Gastrocnemius medialis (tissue), 4 donors: ENCODE results near the gene RIMS4. TPM values are rescaled to one million over a fixed set of nuclear protein-coding genes. Genes with fewer than 3 reads are reported as not detected.

Source experiments
- ATAC-seq, 2 donors: fragments of 150-250 bp; one replicate each; pipeline ENCODE4 v1.9.1; 2016
- DNase-seq, 2 donors: peaks; one replicate each; pipeline ENCODE4 v3.0.0-alpha.2; 2019
- H3K27ac ChIP-seq, 4 donors: fragments of 200-600 bp; sonication (generic); 1 replicate in 1 of 4; 2 replicates in 3 of 4; pipeline ENCODE4 v1.5.1; 2016 to 2018; ENCODE audit warnings: mild to moderate bottlenecking in 2 of 4, moderate library complexity in 1 of 4
- H3K27me3 ChIP-seq, 3 donors: fragments of 200-600 bp; sonication (generic) in 2 of 3; 1 replicate in 1 of 3; 2 replicates in 2 of 3; pipeline versions ENCODE4 v1.5.1 to v1.6.0; 2016 to 2019; ENCODE audit warnings: mild to moderate bottlenecking in 1 of 3, moderate library complexity in 1 of 3
- H3K36me3 ChIP-seq, 2 donors: fragments of 200-600 bp; sonication (generic) in 1 of 2; one replicate each; pipeline ENCODE4 v1.5.1; 2017 to 2018
- H3K4me1 ChIP-seq, 2 donors: fragments of 200-600 bp; sonication (generic) in 1 of 2; one replicate each; pipeline ENCODE4 v1.5.1; 2016 to 2017; ENCODE audit warnings: mild to moderate bottlenecking in 2 of 2
- H3K4me3 ChIP-seq, 4 donors: fragments of 200-600 bp; sonication (generic) in 3 of 4; 1 replicate in 1 of 4; 2 replicates in 3 of 4; pipeline ENCODE4 v1.5.1; 2016 to 2019; ENCODE audit warnings: mild to moderate bottlenecking in 2 of 4
- H3K9me3 ChIP-seq, 3 donors: fragments of 200-600 bp; sonication (generic) in 2 of 3; 1 replicate in 1 of 3; 2 replicates in 2 of 3; pipeline ENCODE4 v1.5.1; 2016 to 2019
- CTCF ChIP-seq, 5 experiments: fragments of 450-650 bp in 3 of 5; fragments of 200-600 bp in 2 of 5; sonication (generic) in 2 of 5; IDR thresholded peaks in 4 of 5; conservative IDR thresholded peaks in 1 of 5; 1 replicate in 4 of 5; 2 replicates in 1 of 5; pipeline ENCODE4 v1.5.1; 2016 to 2019; ENCODE audit warnings: antibody characterized with exemption in 5 of 5, mild to moderate bottlenecking in 3 of 5, moderate library complexity in 3 of 5
- POLR2A ChIP-seq, 2 donors: fragments of 450-650 bp; IDR thresholded peaks; one replicate each; pipeline ENCODE4 v1.6.1; 2017; ENCODE audit warnings: antibody characterized with exemption in 2 of 2, mild to moderate bottlenecking in 2 of 2, moderate library complexity in 2 of 2
- in situ Hi-C, 4 donors: fragments of 200-750 bp; cut with MboI; loops; one replicate each; pipeline versions ENCODE4 v1.15.0 to v1.8.0; 2017; ENCODE audit warnings: low sequenced_read_pairs in 4 of 4
- intact Hi-C: fragments of 100-400 bp; cut with DNase I; formaldehyde crosslinking; loops from one replicate; pipeline ENCODE4 v1.15.1; 2023; ENCODE audit warnings: low total_unique reads
- total RNA-seq, 4 donors: library from RNA; depleted of rRNA; stranded (reverse); fragments of >200 nt; gene quantifications; one replicate each; pipeline versions ENCODE4 v1.1.0 to v1.2.3, GENCODE V29; 2016

Gene RIMS4
- total RNA-seq, 4 donors from 2014 or later, result 0.13 to 0.41 TPM; not detected in 2

GRCh38 chr20:44796758-44797457, 13.4 kb downstream of the RIMS4 start:
- in situ Hi-C loops (no loop called here), intact Hi-C loops (no loop called here)
- H3K27me3 ChIP-seq, result no peaks in the 10 kb centered on the region
- TF ChIP-seq CTCF (IDR thresholded peaks at IDR 0.05 in 4 of 5, conservative IDR thresholded peaks at IDR 0.05 in 1 of 5), result no peak
- TF ChIP-seq POLR2A (IDR thresholded peaks at IDR 0.05), result no peak
- no peak overlapping the region for H3K4me3 ChIP-seq
- no peak for DNase-seq
- no peak for ATAC-seq
- no peaks in the 10 kb centered on the region for H3K9me3 ChIP-seq
- no peaks in the 10 kb centered on the region for H3K4me1 ChIP-seq
- no peaks in the 10 kb centered on the region for H3K36me3 ChIP-seq
- no peak overlapping the region for H3K27ac ChIP-seq

- H3K4me3 ChIP-seq, result no peak overlapping the region
- TF ChIP-seq CTCF (IDR thresholded peaks at IDR 0.05 in 4 of 5, conservative IDR thresholded peaks at IDR 0.05 in 1 of 5), result no peak
- no peak for TF ChIP-seq POLR2A (IDR thresholded peaks at IDR 0.05)
- in situ Hi-C loops (no loop called here), intact Hi-C loops (no loop called here)
- no peaks in the 10 kb centered on the region for H3K27me3 ChIP-seq
- no peaks in the 10 kb centered on the region for H3K9me3 ChIP-seq
- H3K4me1 ChIP-seq, result peaks cover 0 to 3% of the 10 kb centered on the region in 2 donors
- H3K36me3 ChIP-seq, result no peaks in the 10 kb centered on the region
- no peak for DNase-seq
- ATAC-seq, result no peak
- no peak overlapping the region for H3K27ac ChIP-seq
Measured at GRCh38 chr20:44796311-44796710, 14.0 kb downstream of the RIMS4 start.

GRCh38 chr20:44795836-44796235, 14.5 kb downstream of the RIMS4 start:
- no peak overlapping the region for H3K27ac ChIP-seq
- in situ Hi-C loops, result no loop called here
- H3K36me3 ChIP-seq, result no peaks in the 10 kb centered on the region
- no peaks in the 10 kb centered on the region for H3K9me3 ChIP-seq
- no peak for ATAC-seq
- DNase-seq, result no peak
- intact Hi-C loops, result no loop called here
- no peaks in the 10 kb centered on the region for H3K27me3 ChIP-seq
- no peak overlapping the region for H3K4me3 ChIP-seq
- TF ChIP-seq POLR2A (IDR thresholded peaks at IDR 0.05) (no peak), CTCF (IDR thresholded peaks at IDR 0.05 in 4 of 5, conservative IDR thresholded peaks at IDR 0.05 in 1 of 5) (no peak)
- H3K4me1 ChIP-seq, result peaks cover 0 to 8% of the 10 kb centered on the region in 2 donors

- Histone ChIP-seq H3K9me3 (no peaks in the 10 kb centered on the region), H3K27me3 (no peaks in the 10 kb centered on the region), H3K36me3 (no peaks in the 10 kb centered on the region), H3K4me1 (peaks cover 0 to 14% of the 10 kb centered on the region in 2 donors), H3K4me3 (no peak overlapping the region), H3K27ac (no peak overlapping the region)
- intact Hi-C loops, result no loop called here
- no peak for ATAC-seq
- no peak for TF ChIP-seq CTCF (IDR thresholded peaks at IDR 0.05 in 4 of 5, conservative IDR thresholded peaks at IDR 0.05 in 1 of 5)
- TF ChIP-seq POLR2A (IDR thresholded peaks at IDR 0.05), result no peak
- no peak for DNase-seq
- in situ Hi-C loops, result no loop called here
Measured at GRCh38 chr20:44792796-44793195, 17.6 kb downstream of the RIMS4 start.
